ENCODE results near the gene SMYD3.

DNA sequence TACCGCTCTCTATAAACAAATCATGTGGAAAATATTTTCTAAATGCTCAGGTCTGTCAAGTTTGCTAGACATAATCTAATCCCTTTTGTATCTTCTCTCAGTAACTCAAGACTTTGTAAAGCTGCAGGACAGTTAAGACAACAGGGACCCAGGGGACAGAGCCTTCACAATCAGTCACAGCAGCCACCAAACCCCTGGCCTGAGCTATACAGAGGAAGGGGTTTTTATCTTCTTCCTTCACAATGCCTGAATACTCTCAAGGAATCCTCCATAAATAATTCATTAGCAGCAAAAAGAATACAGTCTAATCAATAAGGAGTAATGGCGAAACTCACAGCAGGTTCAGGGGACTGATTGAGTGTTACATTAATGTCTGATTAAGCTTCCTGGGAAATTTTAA is 368.3 kb downstream of the SMYD3 start:
- no peak for TF ChIP-seq POLR2A (IDR thresholded peaks at IDR 0.05)
- TF ChIP-seq, protein P1, sequence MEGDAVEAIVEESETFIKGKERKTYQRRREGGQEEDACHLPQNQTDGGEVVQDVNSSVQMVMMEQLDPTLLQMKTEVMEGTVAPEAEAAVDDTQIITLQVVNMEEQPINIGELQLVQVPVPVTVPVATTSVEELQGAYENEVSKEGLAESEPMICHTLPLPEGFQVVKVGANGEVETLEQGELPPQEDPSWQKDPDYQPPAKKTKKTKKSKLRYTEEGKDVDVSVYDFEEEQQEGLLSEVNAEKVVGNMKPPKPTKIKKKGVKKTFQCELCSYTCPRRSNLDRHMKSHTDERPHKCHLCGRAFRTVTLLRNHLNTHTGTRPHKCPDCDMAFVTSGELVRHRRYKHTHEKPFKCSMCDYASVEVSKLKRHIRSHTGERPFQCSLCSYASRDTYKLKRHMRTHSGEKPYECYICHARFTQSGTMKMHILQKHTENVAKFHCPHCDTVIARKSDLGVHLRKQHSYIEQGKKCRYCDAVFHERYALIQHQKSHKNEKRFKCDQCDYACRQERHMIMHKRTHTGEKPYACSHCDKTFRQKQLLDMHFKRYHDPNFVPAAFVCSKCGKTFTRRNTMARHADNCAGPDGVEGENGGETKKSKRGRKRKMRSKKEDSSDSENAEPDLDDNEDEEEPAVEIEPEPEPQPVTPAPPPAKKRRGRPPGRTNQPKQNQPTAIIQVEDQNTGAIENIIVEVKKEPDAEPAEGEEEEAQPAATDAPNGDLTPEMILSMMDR (IDR thresholded peaks at IDR 0.05): no peak

Data from heart left ventricle (tissue), 13 donors.